NCI-H345 treated with DMSO at 0.1 percent for 48 hours (cell line): ENCODE data around the gene TJP3.

Source experiments
- DNase-seq: peaks from one replicate; lab custom pipeline; 2025; ENCODE audit not compliant: unreplicated experiment; lab: John Stamatoyannopoulos, UW

TJP3 gene

GRCh38 chr19:3767050-3767449, 58.9 kb downstream of the TJP3 start:
- no peak for DNase-seq

DNA sequence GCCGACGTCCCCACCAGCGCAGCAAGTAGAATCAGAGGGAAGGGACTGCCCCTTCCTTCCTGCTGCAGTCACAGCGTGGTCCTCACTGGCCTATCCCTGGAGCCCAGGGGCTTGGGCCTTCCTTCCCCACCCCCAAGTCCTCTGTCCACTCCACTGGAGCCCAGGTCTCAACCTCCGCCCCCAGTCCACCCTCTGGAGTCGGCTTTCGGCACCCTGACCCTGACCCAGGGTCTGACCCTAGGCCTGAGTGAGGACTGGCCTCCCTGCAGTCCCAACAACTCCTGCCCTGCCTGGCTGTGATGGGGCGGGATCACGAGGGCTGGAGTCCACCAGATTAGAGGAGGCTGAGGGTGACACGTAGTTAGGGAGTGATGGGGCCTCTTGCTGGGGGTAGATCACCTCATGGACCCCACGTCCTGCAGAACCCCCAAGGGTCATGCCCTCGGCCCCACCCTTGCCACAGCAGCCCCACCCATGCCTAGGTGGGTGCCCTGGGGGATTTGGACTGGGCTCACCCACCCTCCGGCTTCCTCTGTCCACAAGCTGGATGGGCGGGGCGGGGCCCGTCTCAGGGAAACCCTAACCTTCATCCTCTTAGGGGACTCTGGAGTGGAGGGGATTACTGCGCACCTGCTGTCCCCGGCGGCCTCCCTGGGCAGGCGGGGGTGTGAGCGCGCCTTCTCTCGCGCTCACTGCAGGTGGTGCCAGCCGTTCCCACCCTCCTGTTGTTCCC, 60.0 kb downstream of the TJP3 start:
- DNase-seq = no peak

DNA sequence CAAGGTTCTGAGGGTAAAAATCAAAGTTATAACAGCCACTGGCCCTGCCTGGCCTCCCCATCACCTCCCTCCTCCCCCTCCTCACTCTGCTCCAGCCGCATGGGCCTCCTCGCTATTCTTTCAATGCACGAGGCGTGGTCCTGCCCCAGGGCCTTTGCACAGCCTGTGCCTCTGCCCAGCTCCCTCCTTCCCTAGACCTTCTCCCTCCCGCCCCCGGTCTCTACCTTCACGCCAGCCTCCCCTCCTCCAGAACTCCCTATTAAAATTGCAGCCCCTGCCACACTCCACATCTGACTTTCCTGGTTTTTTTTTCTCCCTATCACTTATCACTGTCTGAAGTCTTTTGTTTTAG, 60.5 kb downstream of the TJP3 start:
- no peak for DNase-seq

DNA sequence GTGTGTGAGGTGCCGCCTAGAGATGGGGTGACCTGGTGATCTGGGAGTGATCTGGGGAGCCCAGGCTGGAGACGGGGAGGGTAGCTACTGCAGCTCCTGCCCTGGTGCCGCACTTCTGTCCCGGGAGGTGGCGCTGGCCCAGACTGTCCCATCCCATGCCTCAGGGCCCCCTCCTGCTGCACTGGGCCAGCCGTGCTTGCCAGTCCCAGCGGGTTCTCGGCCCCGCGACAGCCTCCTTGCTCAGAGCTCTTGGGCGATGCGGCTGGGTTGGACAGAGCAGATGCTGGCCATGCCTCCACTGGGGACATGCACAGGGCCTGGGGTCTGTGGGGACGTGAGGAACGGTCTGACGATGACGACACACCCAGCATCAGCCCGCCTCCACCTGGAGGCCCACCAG, 61.3 kb downstream of the TJP3 start:
- no peak for DNase-seq

DNA sequence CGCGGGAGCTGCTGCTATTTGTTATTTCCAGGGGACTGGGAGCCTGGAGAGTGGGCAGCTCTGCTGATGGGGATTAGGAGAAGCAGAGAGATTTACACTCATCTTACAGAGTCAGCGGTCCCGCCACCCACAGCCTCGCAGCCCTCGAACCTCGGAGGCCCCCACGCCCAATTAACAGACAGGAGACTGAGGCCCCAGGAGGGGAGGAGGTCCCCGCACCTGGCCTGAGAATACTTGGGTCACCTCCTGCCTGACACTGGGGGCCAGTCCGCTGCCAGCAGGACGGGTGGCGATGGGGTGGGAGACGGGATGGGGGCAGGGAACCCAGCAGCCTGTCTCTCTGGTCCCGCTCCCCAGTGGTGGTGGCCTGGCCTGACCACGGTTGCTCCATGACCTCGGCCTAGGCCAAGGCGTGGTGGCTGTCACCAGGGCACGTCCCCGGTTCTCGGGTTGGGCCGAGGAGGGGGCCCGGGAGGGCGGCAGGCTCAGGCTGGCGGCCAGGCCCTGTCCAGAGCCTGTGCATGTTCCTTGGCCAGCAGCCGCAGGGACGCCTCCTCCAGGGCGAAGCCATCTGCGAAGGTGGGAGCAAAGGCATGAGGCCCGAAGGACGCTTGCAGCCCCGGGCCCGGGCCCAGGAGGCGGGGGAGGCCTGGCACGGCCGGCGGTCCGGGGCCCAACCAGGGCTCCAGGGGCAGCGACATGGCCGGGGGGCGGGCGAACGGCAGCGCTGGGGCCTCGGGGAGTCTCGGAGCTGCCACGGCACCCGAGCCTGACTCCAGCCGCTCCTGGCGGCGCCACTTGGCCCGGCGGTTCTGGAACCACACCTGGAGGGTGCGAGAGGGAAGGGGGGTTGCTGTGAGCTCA, 62.2 kb downstream of the TJP3 start:
- no peak for DNase-seq

GRCh38 chr19:3771000-3771905, 63.1 kb downstream of the TJP3 start:
- no peak for DNase-seq

DNA sequence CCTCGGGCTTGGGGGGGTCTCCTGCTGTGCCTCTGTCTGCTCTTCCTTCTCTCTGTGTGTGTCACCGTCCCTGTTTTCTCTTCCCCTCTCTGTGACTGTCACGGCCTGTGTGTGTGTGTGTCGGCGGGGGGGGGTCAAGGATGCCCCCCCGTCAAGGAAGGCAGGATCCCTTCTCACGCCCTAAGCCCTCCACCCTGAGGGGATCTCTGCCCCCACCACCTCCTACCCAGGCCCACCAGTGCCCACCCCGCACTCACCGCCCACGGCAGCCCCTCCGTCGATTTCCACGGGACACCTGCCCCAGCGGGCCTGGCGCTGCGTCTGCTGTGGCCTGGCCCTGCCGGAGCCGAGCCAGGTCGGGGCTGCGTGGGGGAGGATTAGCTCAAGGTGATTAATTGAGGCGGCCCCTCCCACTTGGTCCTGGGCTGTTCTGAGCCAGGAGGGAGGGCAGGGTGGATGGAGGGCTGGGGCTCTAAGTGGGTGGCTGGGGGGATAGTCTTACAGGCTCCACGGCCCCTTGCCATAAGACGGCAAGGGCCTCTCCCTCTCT, 63.8 kb downstream of the TJP3 start, which contains the start of gene RAX2:
Gene RAX2, minus strand, starts transcription at position 323 of the 550 bp plus-strand sequence. CDS start 486 bp downstream, outside the sequence.
- DNase-seq = no peak

- DNase-seq = no peak
These were observed 65.8 kb downstream of the TJP3 start for GRCh38 chr19:3773814-3774515.

DNA sequence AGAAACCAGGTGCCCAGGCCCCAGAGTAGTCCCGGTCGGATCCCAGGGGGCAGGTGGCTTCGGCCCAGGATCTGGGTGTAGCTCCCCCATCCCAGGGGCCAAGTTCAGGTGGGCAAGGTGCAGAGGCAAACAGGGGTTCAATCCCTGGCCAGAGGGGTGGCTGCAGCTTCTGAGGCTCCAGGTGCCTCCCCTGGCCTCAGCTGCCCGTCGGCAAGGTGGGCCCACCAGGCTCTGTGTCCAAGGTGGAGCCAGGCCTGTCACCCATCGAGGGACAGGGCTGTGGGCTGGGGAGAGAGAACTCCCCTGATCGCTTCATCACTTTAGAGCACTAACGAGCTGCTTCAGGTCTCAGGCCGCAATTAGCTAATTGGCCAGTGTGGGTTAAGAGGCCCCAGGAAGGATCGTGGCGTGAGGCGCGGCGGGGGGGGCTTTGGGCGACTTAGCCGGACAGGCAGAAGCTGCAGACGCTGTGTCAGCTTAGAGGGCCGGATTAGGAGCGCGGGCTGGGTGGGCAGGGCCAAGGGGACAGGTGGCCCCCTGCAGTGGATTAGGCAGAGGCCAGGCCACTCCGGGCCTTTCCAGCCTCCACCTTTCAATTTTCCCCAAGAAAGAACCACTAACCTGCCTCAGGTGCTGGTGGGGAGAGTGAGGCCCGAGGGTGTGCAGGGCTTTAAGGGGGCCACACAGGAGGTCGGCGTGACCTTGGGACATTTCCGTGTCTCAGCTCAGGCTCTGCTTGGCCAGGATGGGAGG, 66.6 kb downstream of the TJP3 start:
- DNase-seq = no peak

GRCh38 chr19:3775374-3775711, 67.2 kb downstream of the TJP3 start:
- DNase-seq = no peak

- no peak for DNase-seq
These were observed 67.6 kb downstream of the TJP3 start for GRCh38 chr19:3775831-3776230.

GRCh38 chr19:3776479-3777040, 68.4 kb downstream of the TJP3 start:
- DNase-seq = no peak

DNA sequence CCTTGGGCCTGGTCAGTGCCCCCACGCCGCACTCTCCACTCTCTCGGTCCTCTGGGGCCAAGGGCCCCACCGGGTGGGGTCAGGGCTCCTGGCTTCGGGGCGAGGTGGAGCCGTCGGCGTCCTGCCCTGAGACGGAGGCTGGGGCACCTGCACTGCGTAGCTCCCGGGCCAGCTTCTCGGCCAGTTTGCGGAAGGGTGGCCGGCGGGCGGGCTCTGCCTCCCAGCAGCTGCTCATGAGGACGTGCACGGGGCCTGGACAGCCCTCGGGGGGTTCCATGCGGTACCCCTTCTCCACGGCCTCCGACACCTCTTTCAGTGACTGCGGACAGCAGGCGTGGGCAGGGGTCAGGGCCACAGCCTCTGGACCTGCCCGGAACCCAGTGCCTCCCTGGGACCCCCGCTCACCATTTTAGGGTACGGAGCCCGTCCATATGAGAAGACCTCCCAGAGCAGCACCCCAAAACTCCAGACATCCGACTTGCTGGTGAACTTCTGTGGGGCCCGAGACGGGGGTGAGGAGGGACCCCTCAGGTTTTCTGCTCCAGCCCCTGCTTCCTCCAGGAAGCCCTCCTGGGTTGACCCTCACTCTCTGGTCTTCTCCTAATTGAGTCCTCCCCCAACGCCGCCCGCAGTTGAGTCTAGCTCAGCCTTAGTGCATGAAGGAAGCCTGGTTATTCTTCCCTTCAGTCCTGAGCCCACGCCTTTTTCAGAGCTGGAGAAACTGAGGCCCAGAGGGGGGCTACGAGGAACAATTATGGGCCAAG, 70.1 kb downstream of the TJP3 start:
- DNase-seq = no peak

DNA sequence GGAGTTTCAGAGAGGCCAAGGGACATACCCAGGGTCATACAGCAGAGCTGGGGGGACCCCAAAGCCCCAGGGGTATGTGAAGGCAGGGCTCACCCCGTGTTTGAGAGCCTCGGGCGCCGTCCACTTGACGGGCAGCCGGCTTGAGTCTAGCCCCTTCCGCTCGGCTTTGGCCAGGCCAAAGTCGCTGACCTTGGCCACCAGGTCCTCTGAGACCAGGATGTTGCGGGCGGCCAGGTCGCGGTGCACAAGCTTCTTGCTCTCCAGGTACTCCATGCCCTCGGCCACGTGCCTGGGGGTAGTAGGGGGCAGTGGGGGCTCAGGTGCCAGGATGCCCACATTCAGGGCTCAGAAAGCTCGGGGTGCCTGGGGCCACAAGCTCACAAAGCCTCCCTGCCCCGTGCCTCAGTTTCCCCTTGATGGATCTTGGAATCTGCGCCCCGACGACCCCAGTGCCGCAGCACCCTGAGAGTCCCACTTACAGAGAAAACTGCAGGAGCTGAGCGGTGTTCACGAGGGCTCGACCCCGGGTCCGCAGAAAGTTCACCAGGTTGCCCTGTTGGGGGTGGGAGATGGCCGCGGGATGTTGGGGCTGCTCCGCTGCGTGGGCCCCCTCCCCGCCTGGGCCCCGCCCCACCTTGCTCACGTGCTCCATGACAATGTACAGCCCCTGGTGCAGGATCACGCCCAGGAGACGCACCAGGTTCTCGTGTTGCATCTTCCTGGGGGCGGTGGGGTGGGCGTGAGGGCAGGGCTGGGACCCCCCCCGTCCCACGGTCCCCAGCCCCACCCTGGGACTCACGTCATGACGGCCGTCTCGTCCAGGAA, 70.9 kb downstream of the TJP3 start:
- DNase-seq = no peak

DNA sequence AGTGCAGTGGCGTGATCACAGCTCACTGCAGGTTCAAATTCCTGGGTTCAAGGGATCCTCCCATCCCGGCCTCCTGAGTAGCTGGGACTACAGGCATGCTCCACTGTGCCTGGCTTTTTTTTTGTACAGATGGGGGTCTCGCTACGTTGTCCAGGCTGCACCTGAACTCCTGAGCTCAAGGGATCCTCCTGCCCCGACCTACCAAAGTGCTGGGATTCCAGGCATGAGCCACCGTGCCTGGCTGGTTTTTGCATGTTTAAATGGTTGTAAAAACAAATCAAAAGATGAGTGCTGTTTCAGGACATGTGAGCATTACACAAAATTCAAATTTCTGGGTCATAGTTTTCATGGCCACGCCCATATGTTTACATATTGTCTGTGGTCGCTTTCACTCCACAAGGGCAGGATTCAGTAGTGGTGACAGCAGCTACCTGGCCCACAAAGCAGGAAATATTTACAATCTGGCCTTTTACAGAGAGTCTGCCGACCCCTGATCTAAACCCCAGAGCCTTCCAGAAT, 72.7 kb downstream of the TJP3 start:
- no peak for DNase-seq

DNA sequence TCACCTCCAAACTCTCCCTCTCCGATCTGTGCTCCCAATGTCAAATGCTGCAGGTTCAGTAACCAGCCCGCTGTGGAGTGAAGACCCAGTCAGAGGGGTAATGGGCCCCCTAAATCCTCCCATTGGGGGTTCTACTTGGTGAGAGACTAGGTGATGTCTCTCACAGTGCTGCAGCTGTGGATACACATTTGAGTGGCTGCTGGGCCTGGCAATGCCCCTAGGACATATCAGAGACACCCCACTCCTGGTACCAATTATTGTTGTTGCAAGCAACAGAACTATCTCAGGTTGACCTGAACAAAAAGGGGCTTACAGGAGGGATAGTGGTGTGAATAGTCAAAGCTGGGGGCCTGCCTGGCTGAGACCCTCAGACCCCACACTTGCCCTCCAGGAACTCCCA, 73.4 kb downstream of the TJP3 start:
- DNase-seq = no peak

DNA sequence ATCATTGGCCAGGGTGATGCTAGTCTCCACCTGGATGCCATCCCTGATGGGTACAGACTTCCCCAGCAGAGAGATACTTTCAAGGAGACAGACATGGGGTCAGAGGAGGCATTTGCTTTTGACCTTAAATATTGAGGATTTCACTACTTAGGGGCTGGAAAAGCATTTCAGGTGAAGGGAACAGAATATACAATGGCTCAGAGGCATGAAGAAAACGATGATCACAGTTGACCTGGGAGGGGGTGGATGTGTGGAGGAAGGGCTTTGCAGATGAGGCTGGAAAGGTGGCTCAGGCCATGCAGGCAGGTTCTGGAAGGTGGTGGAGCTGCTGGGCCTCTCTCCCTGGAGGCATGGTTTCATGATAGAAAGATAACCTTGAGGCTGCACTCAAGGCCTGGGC, 74.1 kb downstream of the TJP3 start:
- no peak for DNase-seq

- DNase-seq = no peak
These were observed 74.7 kb downstream of the TJP3 start for GRCh38 chr19:3782903-3783302.
